Fibroblast of peridontal ligament (primary cell): Measurements from ENCODE around the gene THRB.

Source experiments
- DNase-seq: peaks from one replicate; pipeline ENCODE4 v3.0.0-alpha.2; 2010; ENCODE audit errors: extremely low read depth

THRB gene

GRCh38 chr3:24226397-24226796 lies 268.3 kb downstream of the THRB start:
- no peak for DNase-seq

GRCh38 chr3:24225385-24225950 lies 269.2 kb downstream of the THRB start:
- DNase-seq, result no peak

- no peak for DNase-seq
Observed at GRCh38 chr3:24224666-24225384, 269.8 kb downstream of the THRB start.

- peak; percentile 18 for DNase-seq
Observed at GRCh38 chr3:24222165-24222805, 272.4 kb downstream of the THRB start.

GRCh38 chr3:24220859-24221657 lies 273.6 kb downstream of the THRB start:
- DNase-seq, result peak; percentile 96

- no peak for DNase-seq
Observed at GRCh38 chr3:24215502-24215901, 279.1 kb downstream of the THRB start.

- no peak for DNase-seq
Observed at GRCh38 chr3:24211381-24211780, 283.3 kb downstream of the THRB start.

GRCh38 chr3:24202071-24202470 lies 292.6 kb downstream of the THRB start:
- peak; percentile 46 for DNase-seq

GRCh38 chr3:24201301-24201700 lies 293.3 kb downstream of the THRB start:
- no peak for DNase-seq

GRCh38 chr3:24199775-24200247 lies 294.8 kb downstream of the THRB start:
- peak; percentile 67 for DNase-seq

GRCh38 chr3:24199300-24199699 lies 295.4 kb downstream of the THRB start:
- DNase-seq, result no peak

- DNase-seq, result no peak
Observed at GRCh38 chr3:24198728-24199127, 295.9 kb downstream of the THRB start.

- no peak for DNase-seq
Observed at GRCh38 chr3:24197809-24198208, 296.8 kb downstream of the THRB start.

- DNase-seq, result peak; percentile 80
Observed at GRCh38 chr3:24196526-24196925, 298.1 kb downstream of the THRB start.

- no peak for DNase-seq
Observed at GRCh38 chr3:24195504-24196230, 299.0 kb downstream of the THRB start.

- DNase-seq, result no peak
Observed at GRCh38 chr3:24192469-24193056, 302.1 kb downstream of the THRB start.

- no peak for DNase-seq
Observed at GRCh38 chr3:24191801-24192403, 302.7 kb downstream of the THRB start.

GRCh38 chr3:24190256-24190655 lies 304.4 kb downstream of the THRB start:
- DNase-seq, result no peak

GRCh38 chr3:24185738-24186384 lies 308.8 kb downstream of the THRB start:
- peak; percentile 79 for DNase-seq

GRCh38 chr3:24184528-24185176 lies 310.0 kb downstream of the THRB start:
- DNase-seq, result no peak
